LNCaP clone FGC (cell line): ENCODE data around the gene AFM.

Source experiments
- DNase-seq: peaks from one replicate; pipeline ENCODE4 v3.0.0-alpha.2; 2011; ENCODE audit warnings: low read depth
- H3K4me3 ChIP-seq: 2 replicates; pipeline ENCODE4 v1.5.1; 2011; ENCODE audit warnings: mild to moderate bottlenecking, low read depth, low read length, control low read depth
- CTCF ChIP-seq: IDR thresholded peaks from 2 replicates; pipeline ENCODE4 v1.5.1; 2012; ENCODE audit warnings: mild to moderate bottlenecking; ENCODE audit not compliant: control insufficient read depth, insufficient read depth; ENCODE audit errors: extremely low read depth

AFM gene

GRCh38 chr4:73499996-73500765 lies 18.6 kb downstream of the AFM start:
- peak; percentile 13 for DNase-seq
- peak overlapping the region; percentile 27; the same call in 1 of the 2 replicates for H3K4me3 ChIP-seq
- no peak for TF ChIP-seq CTCF

DNA sequence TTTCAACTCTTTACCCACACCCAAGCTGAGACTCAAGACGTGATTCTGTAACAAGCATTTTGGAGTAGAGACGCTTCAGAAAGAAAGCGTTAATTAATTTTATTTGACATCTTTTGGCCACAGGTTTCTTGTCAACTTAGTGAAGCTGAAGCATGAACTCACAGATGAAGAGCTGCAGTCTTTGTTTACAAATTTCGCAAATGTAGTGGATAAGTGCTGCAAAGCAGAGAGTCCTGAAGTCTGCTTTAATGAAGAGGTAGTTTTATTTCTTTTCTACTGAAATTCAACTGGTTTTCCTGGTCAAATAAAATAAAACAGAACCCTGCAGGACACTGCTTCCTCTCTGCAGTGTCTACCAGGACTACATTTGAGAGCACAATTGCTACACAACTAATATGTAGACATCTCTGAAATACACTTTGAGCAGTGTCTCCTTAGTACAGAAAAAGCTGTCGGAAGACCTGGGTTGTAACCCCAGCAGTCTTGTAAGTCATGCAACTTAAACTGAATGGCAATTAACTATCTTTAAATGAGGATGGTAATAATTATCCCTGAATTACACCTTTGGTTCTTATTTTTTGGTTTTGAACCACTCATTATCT lies 20.2 kb downstream of the AFM start:
- no peak overlapping the region for H3K4me3 ChIP-seq
- no peak for TF ChIP-seq CTCF
- DNase-seq = no peak

GRCh38 chr4:73505567-73505966 lies 24.0 kb downstream of the AFM start:
- DNase-seq = no peak
- H3K4me3 ChIP-seq = no peak overlapping the region

DNA sequence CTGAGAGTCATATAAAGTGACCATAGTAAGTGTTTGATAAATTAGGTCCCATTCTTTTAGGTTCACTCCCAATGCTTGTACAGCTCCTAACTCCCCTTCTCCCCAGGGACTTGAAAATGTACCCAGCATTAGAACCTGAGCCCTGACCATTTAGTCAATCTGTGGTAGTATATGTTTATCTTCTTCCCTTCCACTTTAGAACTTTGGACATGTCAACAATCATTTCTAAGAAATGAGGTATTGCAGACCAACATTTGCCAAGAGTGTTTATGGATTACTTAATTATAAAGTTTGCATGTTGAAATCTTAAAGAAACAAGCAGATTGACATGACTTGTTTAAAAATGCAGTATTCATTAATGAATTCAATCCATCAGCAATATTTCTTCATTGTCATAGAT lies 26.0 kb downstream of the AFM start:
- no peak for TF ChIP-seq CTCF

More at GRCh38 chr4:73505567-73505966, 24.0 kb downstream of the AFM start:
- no peak for TF ChIP-seq CTCF

DNA sequence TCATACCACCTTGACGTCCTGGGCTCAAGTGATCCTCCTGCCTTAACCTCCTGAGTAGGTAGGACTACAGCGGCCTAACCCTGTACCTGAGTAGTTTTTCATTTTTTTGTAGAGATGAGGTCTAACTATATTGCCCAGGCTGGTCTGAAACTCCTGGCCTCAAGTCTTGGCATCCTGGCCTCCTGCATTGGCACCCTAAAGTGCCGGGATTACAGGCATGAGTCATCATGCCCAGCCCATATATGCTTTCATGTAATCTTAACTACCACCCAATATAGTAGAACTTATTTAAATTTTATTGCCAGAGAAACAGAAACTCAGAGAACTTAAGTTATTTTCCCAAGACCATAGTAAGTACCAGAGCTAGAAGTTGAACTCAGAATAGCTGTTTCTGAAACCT lies 27.1 kb downstream of the AFM start:
- no peak for DNase-seq
- no peak for TF ChIP-seq CTCF

More for the DNA sequence above, 26.0 kb downstream of the AFM start:
- H3K4me3 ChIP-seq = no peak overlapping the region
- DNase-seq = no peak

GRCh38 chr4:73518340-73518739 lies 36.8 kb downstream of the AFM start:
- TF ChIP-seq CTCF = no peak

More for the DNA sequence above, 27.1 kb downstream of the AFM start:
- no peak overlapping the region for H3K4me3 ChIP-seq

More at GRCh38 chr4:73518340-73518739, 36.8 kb downstream of the AFM start:
- DNase-seq = no peak
- H3K4me3 ChIP-seq = no peak overlapping the region
